NCI-H524 (cell line): Measurements from ENCODE around the gene IQCN.

Experiments used
- DNase-seq, 2 experiments: peaks; one replicate each; lab custom pipeline; 2025; lab: John Stamatoyannopoulos, UW

Gene IQCN

GRCh38 chr19:18304458-18305310 lies 30.4 kb upstream of the IQCN start:
- peak in 1 of 2 experiments; percentile 51 for DNase-seq

- DNase-seq, result peak in 1 of 2 experiments; percentile 51
These were observed 29.9 kb upstream of the IQCN start for GRCh38 chr19:18304208-18304457.

GRCh38 chr19:18301718-18302111 lies 27.5 kb upstream of the IQCN start:
- no peak for DNase-seq

GRCh38 chr19:18300930-18301717 lies 26.9 kb upstream of the IQCN start:
- no peak for DNase-seq

GRCh38 chr19:18299654-18300053 lies 25.4 kb upstream of the IQCN start:
- no peak for DNase-seq

- DNase-seq, result no peak
These were observed 24.3 kb upstream of the IQCN start for GRCh38 chr19:18298601-18299000.

- DNase-seq, result no peak
These were observed 23.1 kb upstream of the IQCN start for GRCh38 chr19:18297308-18297707.

GRCh38 chr19:18295034-18295451 lies 20.8 kb upstream of the IQCN start:
- no peak for DNase-seq

GRCh38 chr19:18294467-18294864 lies 20.2 kb upstream of the IQCN start:
- DNase-seq, result peak; percentile 29 to 82

GRCh38 chr19:18293642-18294466 lies 19.6 kb upstream of the IQCN start:
- no peak for DNase-seq

GRCh38 chr19:18292810-18293641 lies 18.8 kb upstream of the IQCN start:
- peak in 1 of 2 experiments; percentile 31 for DNase-seq

GRCh38 chr19:18292462-18292809 lies 18.2 kb upstream of the IQCN start:
- DNase-seq, result no peak

GRCh38 chr19:18291590-18292461 lies 17.6 kb upstream of the IQCN start:
- peak in 1 of 2 experiments; percentile 41 for DNase-seq

GRCh38 chr19:18291019-18291524 lies 16.8 kb upstream of the IQCN start:
- no peak for DNase-seq

GRCh38 chr19:18290302-18291018 lies 16.2 kb upstream of the IQCN start:
- no peak for DNase-seq

GRCh38 chr19:18289471-18290301 lies 15.4 kb upstream of the IQCN start:
- no peak for DNase-seq

- no peak for DNase-seq
These were observed 13.9 kb upstream of the IQCN start for GRCh38 chr19:18287836-18288772.
